ENCODE data around the gene ZMIZ1.
A peak's percentile ranks its signal among the peaks of the same experiment; 100 is the strongest.

ZMIZ1 gene

GRCh38 chr10:79298403-79299244 lies 229.9 kb downstream of the ZMIZ1 start:
- peak; percentile 66 for DNase-seq

- no peak for DNase-seq
Observed at GRCh38 chr10:79299397-79300241, 230.9 kb downstream of the ZMIZ1 start.

GRCh38 chr10:79300711-79301110 lies 231.9 kb downstream of the ZMIZ1 start:
- DNase-seq = no peak

DNA sequence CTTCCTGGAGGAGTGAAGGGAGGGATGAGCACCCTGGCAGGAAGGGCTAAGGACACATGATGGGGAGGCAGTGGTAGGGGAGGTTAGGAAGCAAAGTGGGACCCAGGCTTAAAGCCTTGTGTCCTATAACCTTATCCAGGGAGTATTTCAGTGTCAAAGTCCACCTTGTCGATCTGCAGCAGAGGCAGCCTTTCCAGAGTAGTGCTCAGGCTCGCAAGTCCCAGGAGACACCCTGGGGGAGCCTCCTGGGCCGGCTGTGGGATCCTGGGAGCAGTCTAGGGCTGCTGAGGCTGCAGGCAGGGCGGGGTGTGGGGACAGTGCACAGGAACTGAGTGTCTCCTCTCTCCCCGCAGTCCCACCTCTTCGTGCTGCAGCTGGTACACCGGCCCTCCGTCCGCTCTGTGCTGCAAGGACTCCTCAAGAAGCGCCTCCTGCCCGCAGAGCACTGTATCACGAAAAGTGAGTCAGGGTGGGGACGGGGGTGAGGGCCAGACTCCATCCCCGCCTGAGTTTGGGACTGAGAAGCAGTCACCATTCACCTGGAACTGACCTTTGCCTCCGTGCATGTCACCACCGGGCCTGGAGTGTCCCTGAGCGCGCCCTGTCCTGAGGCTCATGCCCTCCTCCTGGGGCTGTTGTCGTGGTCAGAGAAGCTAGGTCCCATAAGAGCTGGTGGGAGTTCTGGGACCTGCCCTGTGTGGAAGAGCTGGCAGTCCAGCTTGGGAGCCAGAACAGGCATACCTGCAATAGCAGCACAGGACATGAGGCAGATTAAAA lies 233.2 kb downstream of the ZMIZ1 start:
- no peak for DNase-seq

GRCh38 chr10:79303631-79304478 lies 235.1 kb downstream of the ZMIZ1 start:
- DNase-seq = no peak

- DNase-seq = no peak
Observed at GRCh38 chr10:79304479-79305087, 235.8 kb downstream of the ZMIZ1 start.

- no peak for DNase-seq
Observed at GRCh38 chr10:79305515-79305914, 236.7 kb downstream of the ZMIZ1 start.

DNA sequence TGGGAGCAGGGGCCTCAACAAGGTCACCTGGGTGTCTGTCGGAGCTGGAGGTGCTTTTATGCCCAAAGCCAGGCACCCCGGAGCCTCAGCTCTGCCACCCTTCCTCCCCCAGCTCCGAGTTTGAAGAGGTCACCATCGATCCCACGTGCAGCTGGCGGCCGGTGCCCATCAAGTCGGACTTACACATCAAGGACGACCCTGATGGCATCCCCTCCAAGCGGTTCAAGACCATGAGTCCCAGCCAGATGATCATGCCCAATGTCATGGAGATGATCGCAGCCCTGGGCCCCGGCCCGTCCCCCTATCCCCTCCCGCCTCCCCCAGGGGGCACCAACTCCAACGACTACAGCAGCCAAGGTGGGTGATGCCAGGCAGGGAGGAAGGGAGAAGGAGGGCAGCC lies 237.2 kb downstream of the ZMIZ1 start:
- no peak for DNase-seq

DNA sequence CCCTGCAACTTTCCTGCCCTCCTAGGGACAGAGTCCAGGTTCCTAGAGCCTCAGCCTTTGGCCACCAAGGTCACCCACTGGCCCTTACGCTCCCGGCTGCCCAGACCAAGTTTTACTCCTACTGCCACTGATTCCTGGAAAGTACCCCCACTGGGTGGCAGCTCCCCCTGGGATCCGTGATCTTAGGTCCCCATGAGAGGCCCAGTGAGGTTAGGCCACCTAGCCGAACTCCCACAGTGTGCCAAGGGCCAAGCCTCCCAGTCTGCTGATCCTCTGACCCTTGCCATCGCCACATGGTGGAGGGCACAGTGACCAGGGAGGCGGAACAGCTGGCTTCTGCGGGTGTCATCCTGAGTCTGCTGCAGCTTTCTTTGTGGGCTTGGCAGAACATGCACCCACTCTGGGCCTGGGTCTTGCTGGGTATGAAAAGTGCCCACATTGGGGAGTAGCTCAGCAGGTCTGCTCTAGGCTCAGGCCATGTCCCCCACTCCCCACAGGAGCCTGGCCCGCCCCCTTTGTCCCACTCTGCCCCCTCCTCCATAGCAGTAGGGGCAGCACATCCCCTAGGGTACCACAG lies 238.0 kb downstream of the ZMIZ1 start:
- DNase-seq = no peak

DNA sequence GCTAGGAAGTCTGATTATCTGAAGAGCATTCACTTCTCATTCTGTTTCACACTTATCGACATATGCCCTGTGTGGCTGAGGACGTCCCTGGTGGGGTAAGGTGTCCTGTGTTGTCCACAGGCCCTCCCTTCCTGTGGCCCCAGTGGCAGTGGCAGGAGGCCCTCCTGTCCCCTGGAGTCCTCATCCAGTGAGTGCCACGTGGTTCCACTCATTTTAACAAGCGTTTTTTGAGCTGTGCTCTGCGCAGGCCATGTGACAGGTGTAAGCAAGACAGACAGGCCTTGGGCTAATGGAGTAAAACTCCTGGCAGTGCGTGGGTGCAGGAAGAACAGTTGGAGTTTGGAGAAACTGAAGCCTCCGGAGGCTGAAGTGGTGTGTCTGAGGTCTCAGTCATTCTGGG lies 239.2 kb downstream of the ZMIZ1 start:
- DNase-seq = no peak

DNA sequence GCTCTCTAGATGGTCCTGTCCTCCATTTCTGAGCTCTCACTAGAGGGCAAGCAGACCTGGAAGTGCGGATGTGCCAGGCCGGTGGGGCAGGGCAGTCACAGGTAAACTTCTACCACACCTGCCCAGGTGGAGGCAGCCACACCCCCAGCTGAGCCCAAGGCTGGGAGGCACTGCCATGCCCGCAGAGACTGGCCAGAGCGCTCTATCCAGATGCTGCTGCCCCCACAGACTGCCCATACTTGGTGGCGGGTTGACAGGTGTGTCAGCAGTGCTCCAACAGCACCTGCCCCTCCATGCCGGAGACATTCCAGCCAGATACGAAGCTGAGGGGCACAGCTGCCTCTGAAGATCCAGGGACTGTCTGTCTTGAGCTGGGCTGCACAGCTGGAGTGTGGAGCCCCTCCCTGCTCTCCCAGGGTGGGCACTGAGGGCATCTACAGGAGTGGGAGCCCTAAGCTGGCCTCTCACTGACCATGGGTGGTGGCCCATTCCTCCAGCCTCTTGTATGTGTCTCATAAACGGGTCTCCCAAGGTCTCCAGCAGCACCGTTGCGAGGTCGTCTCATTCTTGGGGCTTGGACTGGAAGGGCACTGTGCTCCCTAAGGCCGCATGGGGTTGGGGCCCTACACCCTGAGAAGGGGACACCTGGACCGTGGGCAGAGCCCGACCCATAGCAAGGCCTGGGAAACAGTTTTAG lies 240.4 kb downstream of the ZMIZ1 start:
- no peak for DNase-seq

GRCh38 chr10:79310200-79310865 lies 241.6 kb downstream of the ZMIZ1 start:
- DNase-seq = no peak

- DNase-seq = no peak
Observed at GRCh38 chr10:79310911-79311573, 242.3 kb downstream of the ZMIZ1 start.

- DNase-seq = no peak
Observed at GRCh38 chr10:79311581-79312407, 243.0 kb downstream of the ZMIZ1 start.

DNA sequence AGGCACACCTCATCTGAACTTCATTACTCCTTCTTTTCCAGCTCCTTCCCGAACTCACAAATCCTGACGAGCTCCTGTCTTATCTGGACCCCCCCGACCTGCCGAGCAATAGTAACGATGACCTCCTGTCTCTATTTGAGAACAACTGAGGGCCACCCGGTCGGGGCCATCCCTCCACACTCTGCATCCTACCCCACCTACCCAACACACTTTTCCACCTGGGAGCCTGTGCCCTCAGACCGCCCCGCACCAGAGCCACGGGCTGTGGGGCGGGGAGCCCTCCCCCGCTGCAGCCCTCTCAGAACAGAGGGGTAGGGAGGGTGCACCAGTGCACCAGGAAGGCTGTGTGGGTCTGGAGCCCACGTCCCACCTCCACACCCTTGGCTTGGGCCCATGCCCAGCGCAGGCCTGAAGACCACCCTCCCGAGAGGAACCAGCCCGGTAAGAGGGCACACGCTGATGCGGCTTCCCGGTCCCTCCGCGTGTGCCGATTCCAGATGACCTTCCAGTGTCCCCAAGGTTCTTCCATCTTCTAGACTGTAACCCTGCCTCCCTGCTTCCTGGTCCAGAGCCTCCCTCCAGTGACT lies 243.9 kb downstream of the ZMIZ1 start:
- DNase-seq = no peak

- no peak for DNase-seq
Observed at GRCh38 chr10:79313320-79313719, 244.6 kb downstream of the ZMIZ1 start.

DNA sequence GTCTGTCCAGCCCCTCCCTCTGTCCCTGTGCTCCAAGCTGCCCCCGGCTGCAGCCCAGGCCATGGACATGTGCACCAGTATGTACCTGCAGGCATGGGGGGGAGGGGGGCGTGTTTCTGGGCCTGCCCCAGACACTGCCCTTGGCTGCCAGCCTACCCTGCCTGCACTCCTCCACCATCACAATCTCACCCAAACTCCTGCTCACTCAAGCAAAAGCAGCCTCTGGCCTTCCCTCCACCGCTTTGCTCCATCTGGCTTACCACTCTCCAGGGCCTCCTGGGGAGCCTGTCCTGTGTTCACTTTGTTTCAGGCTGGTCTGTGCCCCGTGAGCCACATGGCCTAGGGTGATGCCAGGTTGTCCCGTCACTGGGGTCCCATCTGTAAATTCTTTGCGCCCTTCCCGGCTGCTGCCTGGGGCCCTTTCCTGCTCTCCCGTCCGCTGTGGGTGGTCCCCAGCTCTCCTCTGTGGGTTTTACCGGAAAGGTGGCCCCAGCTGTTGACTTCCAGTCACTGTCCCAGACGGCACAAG lies 245.2 kb downstream of the ZMIZ1 start:
- no peak for DNase-seq

Data from CD4-positive, alpha-beta T cell treated with Interferon gamma for 1 hour (primary cell).